ENCODE results near the gene PHC2. TPM values are rescaled to one million over a fixed set of nuclear protein-coding genes. Genes with fewer than 3 reads are reported as not detected.

Gene PHC2
- polyA plus RNA-seq, 1 donor (not counting 4 experiments of a cell fraction or from before 2014, with no cell fraction given) = 51.7 TPM

DNA sequence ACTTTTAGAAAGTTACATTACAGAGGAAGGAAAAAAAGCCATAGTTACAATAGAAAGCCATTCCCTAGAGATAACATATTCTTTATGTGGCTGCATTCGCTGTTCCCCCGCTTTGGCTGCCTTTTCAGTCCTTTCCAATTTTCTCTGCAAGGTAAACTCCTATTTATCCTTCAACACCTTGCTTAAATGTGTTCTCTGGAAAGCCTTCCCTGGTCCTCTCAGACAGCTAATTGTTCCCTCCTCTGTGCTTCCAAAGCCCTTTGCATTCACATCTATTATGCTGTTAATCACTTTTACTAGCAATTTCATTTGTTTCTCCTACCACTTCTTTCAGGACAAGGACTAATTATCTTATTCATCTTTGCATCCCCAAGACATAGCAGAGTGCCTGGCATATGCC lies 1.6 kb downstream of the PHC2 start:
- Histone ChIP-seq H4K20me1 (ENCODE audit: control insufficient read depth, extremely low read depth, insufficient read depth, low read length) (no peaks in the 10 kb centered on the region), H3K9ac (ENCODE audit: control insufficient read depth, extremely low read depth, insufficient read depth, low read length) (peak overlapping the region; percentile 73), H3K36me3 (ENCODE audit: control insufficient read depth in 2 of 2, extremely low read depth in 1 of 2, insufficient read depth in 2 of 2, low read length in 2 of 2) (peaks cover 0 to 16% of the 10 kb centered on the region in 2 experiments), H3K79me2 (ENCODE audit: control insufficient read depth, insufficient read depth, low read length) (peaks cover 59% of the 10 kb centered on the region), H3K27ac (ENCODE audit: control insufficient read depth, insufficient read depth, low read length) (no peak overlapping the region), H3K4me2 (ENCODE audit: control insufficient read depth, extremely low read depth, insufficient read depth, low read depth, low read length) (peak overlapping the region; percentile 88), H2AFZ (ENCODE audit: control insufficient read depth, low read length) (no peak overlapping the region), H3K4me1 (ENCODE audit: control insufficient read depth, extremely low read depth, insufficient read depth, low read length) (peaks cover 57% of the 10 kb centered on the region), H3K27me3 (ENCODE audit: control insufficient read depth, extremely low read depth, insufficient read depth, low read length) (no peaks in the 10 kb centered on the region), H3K9me3 (ENCODE audit: control insufficient read depth, low read depth, low read length) (no peaks in the 10 kb centered on the region), H3K4me3 (ENCODE audit: control insufficient read depth in 2 of 3, extremely low read depth in 1 of 3, insufficient read depth in 2 of 3, low read depth in 1 of 3, low read length in 3 of 3) (peak overlapping the region; percentile 68 to 83 (median 73)), H3K9me1 (ENCODE audit: control insufficient read depth, extremely low read depth, insufficient read depth, low read length) (no peaks in the 10 kb centered on the region)
- DNase-seq (ENCODE audit: low read depth, low spot score) = no peak
- no peak for FAIRE-seq
- dilution Hi-C loops (cut with MboI; ENCODE audit: extremely low pct_ligation_motif_present, low sequenced_read_pairs) = no loop called here
- TF ChIP-seq CTCF (optimal IDR thresholded peaks at IDR 0.05 in 1 of 3, IDR thresholded peaks at IDR 0.05 in 1 of 3, conservative IDR thresholded peaks at IDR 0.05 in 1 of 3; ENCODE audit: extremely low read depth in 1 of 3, insufficient read depth in 2 of 3, low read length in 3 of 3) (no peak), EZH2 (IDR thresholded peaks at IDR 0.05; ENCODE audit: low read length) (no peak)

- Histone ChIP-seq H3K9me1 (ENCODE audit: control insufficient read depth, extremely low read depth, insufficient read depth, low read length) (no peaks in the 10 kb centered on the region), H3K27me3 (ENCODE audit: control insufficient read depth, extremely low read depth, insufficient read depth, low read length) (no peaks in the 10 kb centered on the region), H2AFZ (ENCODE audit: control insufficient read depth, low read length) (no peak overlapping the region), H3K4me2 (ENCODE audit: control insufficient read depth, extremely low read depth, insufficient read depth, low read depth, low read length) (peak overlapping the region; percentile 88), H3K9ac (ENCODE audit: control insufficient read depth, extremely low read depth, insufficient read depth, low read length) (peak overlapping the region; percentile 1), H3K27ac (ENCODE audit: control insufficient read depth, insufficient read depth, low read length) (no peak overlapping the region), H3K4me3 (ENCODE audit: control insufficient read depth in 2 of 3, extremely low read depth in 1 of 3, insufficient read depth in 2 of 3, low read depth in 1 of 3, low read length in 3 of 3) (peak overlapping the region; percentile 68 to 83 (median 73)), H3K4me1 (ENCODE audit: control insufficient read depth, extremely low read depth, insufficient read depth, low read length) (peaks cover 51% of the 10 kb centered on the region), H3K36me3 (ENCODE audit: control insufficient read depth in 2 of 2, extremely low read depth in 1 of 2, insufficient read depth in 2 of 2, low read length in 2 of 2) (peaks cover 0 to 16% of the 10 kb centered on the region in 2 experiments), H3K9me3 (ENCODE audit: control insufficient read depth, low read depth, low read length) (no peaks in the 10 kb centered on the region), H3K79me2 (ENCODE audit: control insufficient read depth, insufficient read depth, low read length) (peaks cover 66% of the 10 kb centered on the region), H4K20me1 (ENCODE audit: control insufficient read depth, extremely low read depth, insufficient read depth, low read length) (no peaks in the 10 kb centered on the region)
- dilution Hi-C loops (cut with MboI; ENCODE audit: extremely low pct_ligation_motif_present, low sequenced_read_pairs) = no loop called here
- FAIRE-seq (no peak), DNase-seq (ENCODE audit: low read depth, low spot score) (no peak)
- no peak for TF ChIP-seq EZH2 (IDR thresholded peaks at IDR 0.05; ENCODE audit: low read length)
- TF ChIP-seq CTCF (optimal IDR thresholded peaks at IDR 0.05 in 1 of 3, IDR thresholded peaks at IDR 0.05 in 1 of 3, conservative IDR thresholded peaks at IDR 0.05 in 1 of 3; ENCODE audit: extremely low read depth in 1 of 3, insufficient read depth in 2 of 3, low read length in 3 of 3) = no peak
Observed at GRCh38 chr1:33428661-33429060, 2.2 kb downstream of the PHC2 start.
